ENCODE data around the gene WWOX.

- TF ChIP-seq CTCF (IDR thresholded peaks at IDR 0.05) (no peak), SMC3 (IDR thresholded peaks at IDR 0.05) (no peak), REST (IDR thresholded peaks at IDR 0.05) (no peak), JUNB (IDR thresholded peaks at IDR 0.05) (no peak)
Measured at GRCh38 chr16:78289844-78290277, 190.4 kb downstream of the WWOX start.
